ENCODE data around the gene SPTB.
A peak's percentile ranks its signal among the peaks of the same experiment; 100 is the strongest.

Gene SPTB

GRCh38 chr14:64762044-64763034 is 117.4 kb downstream of the SPTB start:
- in situ Hi-C loops (cut with MboI; ENCODE audit: low pct_unique_long_range_greater_than_20kb, low sequenced_read_pairs) = loop anchor here (10.0 kb wide), 1 partner anchor 88 kb away; no protein-coding TSS in a partner anchor

DNA sequence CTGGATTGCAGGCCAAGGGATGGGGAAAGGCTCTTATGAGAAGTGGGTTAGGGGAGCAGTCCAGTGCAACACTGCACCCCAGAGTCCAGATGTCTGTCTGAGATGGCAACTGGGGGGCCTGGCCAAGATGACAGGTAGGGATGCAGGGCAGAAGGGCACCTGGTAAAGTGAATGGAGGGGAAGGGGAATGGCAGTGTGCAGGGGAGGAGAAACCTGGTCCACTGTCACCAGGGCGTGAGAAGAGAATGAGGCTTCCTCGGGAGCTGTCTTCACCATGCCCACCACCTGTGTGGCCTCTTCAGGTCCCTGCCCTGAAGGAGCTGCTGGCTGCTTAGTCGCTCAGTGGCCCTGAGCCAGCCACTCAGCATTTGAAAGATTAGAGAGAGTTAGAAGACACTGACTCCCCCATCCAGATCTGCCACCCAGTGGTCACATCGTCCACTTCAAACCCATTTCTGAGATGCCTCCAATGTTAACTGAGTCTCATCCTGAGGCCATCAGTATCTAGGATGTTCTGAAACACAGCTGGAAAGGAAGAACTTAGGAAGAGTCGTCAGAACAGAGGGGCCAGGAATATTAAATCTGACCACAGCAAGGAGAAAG is 118.2 kb downstream of the SPTB start:
- in situ Hi-C loops (cut with MboI; ENCODE audit: low pct_unique_long_range_greater_than_20kb, low sequenced_read_pairs) = loop anchor here (10.0 kb wide), 1 partner anchor 87 kb away; no protein-coding TSS in a partner anchor

More at GRCh38 chr14:64762044-64763034, 117.4 kb downstream of the SPTB start:
- DNase-seq = peak; percentile 65

GRCh38 chr14:64760916-64761315 is 118.8 kb downstream of the SPTB start:
- in situ Hi-C loops (cut with MboI; ENCODE audit: low pct_unique_long_range_greater_than_20kb, low sequenced_read_pairs) = loop anchor here (10.0 kb wide), 1 partner anchor 86 kb away; no protein-coding TSS in a partner anchor
- DNase-seq = no peak

More for the DNA sequence above, 118.2 kb downstream of the SPTB start:
- DNase-seq = no peak

- in situ Hi-C loops (cut with MboI; ENCODE audit: low pct_unique_long_range_greater_than_20kb, low sequenced_read_pairs) = loop anchor here (10.0 kb wide), 1 partner anchor 85 kb away; no protein-coding TSS in a partner anchor
- DNase-seq = peak; percentile 75
These were observed 119.5 kb downstream of the SPTB start for GRCh38 chr14:64760146-64760755.

DNA sequence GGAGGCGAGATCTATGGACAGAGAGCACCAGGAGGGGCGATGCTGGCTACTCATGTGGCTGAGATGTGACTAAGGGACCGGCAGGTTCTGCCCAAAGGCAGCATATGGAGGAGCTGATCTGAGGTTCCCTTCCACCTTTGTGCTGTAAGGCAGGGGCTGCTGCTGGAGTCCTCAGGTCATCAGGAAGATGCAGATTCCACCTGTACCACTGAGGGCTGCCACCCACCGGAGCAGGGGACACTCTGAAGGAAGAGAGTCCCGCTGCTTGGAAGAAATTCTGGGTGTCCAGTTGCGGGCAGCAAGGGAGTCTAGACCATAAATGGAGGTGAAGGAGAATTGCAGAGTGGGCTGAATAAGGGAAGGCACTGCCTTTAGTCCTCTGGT is 120.2 kb downstream of the SPTB start:
- in situ Hi-C loops (cut with MboI; ENCODE audit: low pct_unique_long_range_greater_than_20kb, low sequenced_read_pairs) = no loop called here
- no peak for DNase-seq

GRCh38 chr14:64758691-64759554 is 120.8 kb downstream of the SPTB start:
- in situ Hi-C loops (cut with MboI; ENCODE audit: low pct_unique_long_range_greater_than_20kb, low sequenced_read_pairs) = no loop called here
- DNase-seq = no peak

- DNase-seq = no peak
- in situ Hi-C loops (cut with MboI; ENCODE audit: low pct_unique_long_range_greater_than_20kb, low sequenced_read_pairs) = no loop called here
These were observed 121.6 kb downstream of the SPTB start for GRCh38 chr14:64758025-64758521.

DNA sequence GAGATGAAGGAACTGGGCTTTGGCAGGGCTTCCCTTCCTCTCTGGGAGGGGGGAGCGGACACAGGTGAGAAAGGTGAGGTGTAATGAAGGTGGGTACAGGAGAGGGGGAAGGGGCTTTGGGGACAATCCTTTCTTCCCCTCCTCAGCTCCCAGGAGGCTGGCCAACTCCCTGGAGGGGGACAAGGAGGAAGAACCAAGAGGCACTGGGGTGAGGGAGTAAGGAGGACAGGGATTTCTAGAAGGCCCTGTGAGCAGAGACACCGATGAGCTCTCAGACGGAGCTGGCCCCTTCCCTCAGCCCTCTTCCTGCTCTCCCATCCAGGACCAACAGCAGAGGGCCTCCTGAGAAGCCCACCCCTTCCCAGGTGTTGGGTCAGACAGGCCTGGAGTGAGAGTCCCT is 122.1 kb downstream of the SPTB start:
- in situ Hi-C loops (cut with MboI; ENCODE audit: low pct_unique_long_range_greater_than_20kb, low sequenced_read_pairs) = no loop called here
- no peak for DNase-seq

DNA sequence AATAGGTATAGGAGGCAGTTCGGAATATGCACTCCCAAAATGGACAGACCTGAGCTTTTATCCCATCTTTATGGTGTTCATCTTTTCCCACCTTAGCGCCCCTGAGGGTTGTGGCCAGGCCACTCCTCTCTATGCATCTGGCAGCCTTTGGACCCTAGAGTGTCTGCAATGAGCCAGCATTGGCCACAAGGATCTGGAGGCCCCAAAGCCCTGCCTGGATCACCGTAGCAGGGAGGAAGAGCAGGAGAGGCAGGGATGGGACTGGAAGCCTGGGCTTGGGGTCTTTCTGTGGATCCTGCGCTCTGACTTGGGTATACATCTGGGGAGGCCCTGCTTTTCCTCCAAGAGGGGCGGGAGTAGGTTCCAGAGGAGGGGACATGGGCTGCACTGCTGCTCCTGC is 123.0 kb downstream of the SPTB start:
- no peak for DNase-seq
- in situ Hi-C loops (cut with MboI; ENCODE audit: low pct_unique_long_range_greater_than_20kb, low sequenced_read_pairs) = no loop called here

GRCh38 chr14:64755781-64756221 is 123.9 kb downstream of the SPTB start:
- in situ Hi-C loops (cut with MboI; ENCODE audit: low pct_unique_long_range_greater_than_20kb, low sequenced_read_pairs) = no loop called here
- peak; percentile 70 for DNase-seq

- DNase-seq = no peak
- in situ Hi-C loops (cut with MboI; ENCODE audit: low pct_unique_long_range_greater_than_20kb, low sequenced_read_pairs) = no loop called here
These were observed 125.0 kb downstream of the SPTB start for GRCh38 chr14:64754685-64755084.

DNA sequence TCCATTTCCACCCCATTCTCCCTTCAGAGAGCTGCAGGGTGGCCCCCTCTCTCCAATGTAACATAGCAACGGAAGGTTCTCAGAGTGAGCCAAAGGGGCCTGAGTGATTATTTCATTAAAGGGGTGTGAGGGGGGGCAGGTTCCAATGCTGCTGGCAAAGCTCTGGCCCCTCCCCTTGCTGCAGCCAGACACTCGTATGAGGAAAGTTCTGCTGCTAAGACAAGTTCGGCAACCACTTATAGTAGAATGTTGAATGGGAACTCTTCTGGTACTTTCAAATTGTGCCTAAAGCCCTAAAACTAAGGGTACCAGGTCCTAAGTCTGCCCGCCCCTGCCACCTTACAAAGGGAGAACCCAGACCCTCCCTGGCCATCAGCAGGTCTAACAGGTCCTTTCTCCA is 125.7 kb downstream of the SPTB start:
- no peak for DNase-seq
- in situ Hi-C loops (cut with MboI; ENCODE audit: low pct_unique_long_range_greater_than_20kb, low sequenced_read_pairs) = no loop called here

GRCh38 chr14:64753374-64753773 is 126.3 kb downstream of the SPTB start:
- in situ Hi-C loops (cut with MboI; ENCODE audit: low pct_unique_long_range_greater_than_20kb, low sequenced_read_pairs) = no loop called here
- no peak for DNase-seq

DNA sequence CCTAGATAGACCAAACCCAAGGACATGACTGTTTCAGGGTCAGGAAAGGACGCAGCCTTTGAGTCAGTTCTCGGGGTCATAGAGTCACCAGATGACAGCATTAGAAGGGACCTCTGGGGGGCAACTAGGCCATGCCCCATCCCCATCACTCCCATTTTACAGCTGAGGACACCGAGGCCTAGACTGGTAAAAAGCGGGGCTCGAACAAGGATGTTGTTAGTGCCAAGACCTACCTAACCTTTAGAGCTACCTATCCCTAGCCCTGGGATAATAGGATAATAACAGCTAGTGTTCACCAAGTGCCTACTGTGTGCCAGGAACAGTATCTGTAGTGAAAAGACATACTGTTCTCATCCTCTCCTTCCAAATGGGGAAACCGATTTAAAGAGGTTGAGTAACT is 126.8 kb downstream of the SPTB start:
- DNase-seq = no peak
- in situ Hi-C loops (cut with MboI; ENCODE audit: low pct_unique_long_range_greater_than_20kb, low sequenced_read_pairs) = no loop called here

GRCh38 chr14:64748995-64749714 is 130.6 kb downstream of the SPTB start:
- in situ Hi-C loops (cut with MboI; ENCODE audit: low pct_unique_long_range_greater_than_20kb, low sequenced_read_pairs) = no loop called here

DNA sequence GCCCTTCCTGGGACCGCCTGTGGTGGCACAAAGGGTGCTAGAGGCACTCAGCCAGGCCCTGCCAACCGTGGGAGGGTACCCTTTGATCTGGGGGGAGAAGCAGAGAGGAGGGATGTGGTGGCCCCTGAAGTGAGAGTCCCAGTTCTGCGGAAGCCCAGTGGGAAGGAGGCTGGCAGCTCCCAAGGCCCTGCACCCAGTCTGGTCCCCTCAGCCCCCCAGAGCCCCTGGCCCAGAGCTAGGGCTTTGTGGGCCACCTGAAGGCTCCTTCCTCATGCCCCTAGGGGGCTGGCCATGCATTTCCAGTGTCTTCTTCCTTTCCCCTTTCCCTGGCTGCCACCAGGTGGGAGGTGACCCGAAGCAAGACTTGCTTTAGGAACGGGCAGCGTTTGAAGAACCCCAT is 131.2 kb downstream of the SPTB start:
- in situ Hi-C loops (cut with MboI; ENCODE audit: low pct_unique_long_range_greater_than_20kb, low sequenced_read_pairs) = no loop called here
- no peak for DNase-seq

More at GRCh38 chr14:64748995-64749714, 130.6 kb downstream of the SPTB start:
- DNase-seq = no peak

GRCh38 chr14:64747327-64747726 is 132.4 kb downstream of the SPTB start:
- in situ Hi-C loops (cut with MboI; ENCODE audit: low pct_unique_long_range_greater_than_20kb, low sequenced_read_pairs) = no loop called here
- no peak for DNase-seq
